Endodermal cell (in vitro differentiated cells): Measurements from ENCODE around the gene OR56A1. TPM values are rescaled to one million over a fixed set of nuclear protein-coding genes. Genes with fewer than 3 reads are reported as not detected.

Source experiments
- DNase-seq: peaks from one replicate; pipeline ENCODE4 v3.0.0-alpha.2; 2017
- H3K27ac ChIP-seq: 2 replicates; pipeline ENCODE4 v1.5.1; 2013; ENCODE audit warnings: mild to moderate bottlenecking, low read depth, low read length, moderate library complexity
- H3K27me3 ChIP-seq: 2 replicates; pipeline ENCODE4 v1.6.1; 2013; ENCODE audit warnings: mild to moderate bottlenecking, low read length, moderate library complexity; ENCODE audit not compliant: insufficient read depth, control insufficient read depth, poor library complexity, severe bottlenecking
- H3K36me3 ChIP-seq: 2 replicates; pipeline ENCODE4 v1.7.0; 2013; ENCODE audit warnings: mild to moderate bottlenecking, low read length, moderate library complexity; ENCODE audit not compliant: control insufficient read depth, insufficient read depth
- H3K4me1 ChIP-seq: one replicate; pipeline ENCODE4 v1.7.0; 2013; ENCODE audit warnings: low read length; ENCODE audit not compliant: control insufficient read depth, insufficient read depth
- H3K4me3 ChIP-seq: 2 replicates; pipeline ENCODE4 v1.5.1; 2013; ENCODE audit warnings: mild to moderate bottlenecking, low read length, moderate library complexity
- H3K9ac ChIP-seq: 2 replicates; pipeline ENCODE4 v1.6.1; 2013; ENCODE audit warnings: mild to moderate bottlenecking, low read length, moderate library complexity; ENCODE audit not compliant: poor library complexity, severe bottlenecking; ENCODE audit errors: extremely low read depth
- H3K9me3 ChIP-seq: 2 replicates; pipeline ENCODE4 v1.6.1; 2013; ENCODE audit warnings: mild to moderate bottlenecking, low read length, moderate library complexity; ENCODE audit not compliant: control insufficient read depth
- H3K27ac Mint-ChIP-seq: 2 replicates; pipeline ENCODE4 v1.8.0; 2020; ENCODE audit warnings: mixed read lengths
- H3K27me3 Mint-ChIP-seq: 2 replicates; pipeline ENCODE4 v1.8.0; 2021; ENCODE audit warnings: mild to moderate bottlenecking, mixed read lengths; ENCODE audit not compliant: insufficient read depth
- H3K36me3 Mint-ChIP-seq: 2 replicates; pipeline ENCODE4 v1.8.0; 2020; ENCODE audit warnings: low read depth, mixed read lengths
- H3K4me1 Mint-ChIP-seq: 2 replicates; pipeline ENCODE4 v1.8.0; 2020; ENCODE audit warnings: mixed read lengths
- H3K4me3 Mint-ChIP-seq: 2 replicates; pipeline ENCODE4 v1.8.0; 2020; ENCODE audit warnings: mild to moderate bottlenecking, moderate library complexity, mixed read lengths
- H3K9me3 Mint-ChIP-seq: 2 replicates; pipeline ENCODE4 v1.8.0; 2020; ENCODE audit warnings: mild to moderate bottlenecking, mixed read lengths
- WGBS, 2 experiments: methylation state at CpG; one replicate each; pipeline versions ENCODE4 v1.1.5 to v1.1.7; 2013; ENCODE audit warnings: missing lambda C conversion rate in 2 of 2, mixed read lengths in 1 of 2; ENCODE audit not compliant: insufficient coverage in 1 of 2, insufficient read length in 1 of 2; 5-methylcytosine and 5-hydroxymethylcytosine counted together
- total RNA-seq, 2 donors: library from RNA; stranded (reverse); fragmentation: NEBNext Ultra II Directional in 1 of 2; extraction: Animal tissue kit (Norgen Biotek cat#: 25700) in 1 of 2; gene quantifications; 2 replicates in 1 of 2; 3 replicates in 1 of 2; pipeline ENCODE4 v1.2.1, GENCODE V29; 2021
- TF ChIP-seq, protein P1 (sequence below): fragments of 200-600 bp; sonication (generic); conservative IDR thresholded peaks from 2 replicates; pipeline ENCODE4 v1.5.0; 2021; ENCODE audit warnings: antibody characterized with exemption, mild to moderate bottlenecking

The OR56A1 gene
- total RNA-seq, 2 donors from 2014 or later, result 0.15 to 0.31 TPM

DNA sequence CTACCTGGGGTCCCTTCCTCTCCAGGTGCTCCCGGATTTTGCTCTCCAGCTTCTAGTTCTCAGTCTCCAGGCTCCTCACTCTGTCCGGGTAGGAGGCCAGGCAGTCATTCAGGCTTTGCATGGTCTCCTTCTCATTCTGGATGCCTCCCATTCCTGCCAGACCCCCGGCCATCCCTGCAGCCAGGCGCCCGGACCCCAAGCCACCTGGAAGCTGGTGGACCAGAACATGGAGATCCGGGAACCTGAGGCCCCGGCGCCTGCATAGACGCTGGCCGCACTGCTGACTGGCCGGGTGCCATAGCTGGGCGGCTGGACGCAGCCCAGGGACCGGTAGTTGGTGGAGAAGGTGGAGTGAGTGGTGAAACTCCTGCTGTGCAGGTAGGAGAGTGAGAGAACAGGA lies 35.8 kb downstream of the OR56A1 start:
- Histone ChIP-seq H3K9me3 (no peaks in the 10 kb centered on the region), H3K27ac (no peak overlapping the region), H3K9ac (no peak overlapping the region), H3K4me1 (no peaks in the 10 kb centered on the region), H3K27me3 (peaks cover 16% of the 10 kb centered on the region), H3K36me3 (no peaks in the 10 kb centered on the region), H3K4me3 (no peak overlapping the region)
- Mint-ChIP-seq H3K4me1 (no peaks in the 10 kb centered on the region), H3K27me3 (peaks cover 17% of the 10 kb centered on the region), H3K27ac (no peak overlapping the region), H3K36me3 (no peaks in the 10 kb centered on the region), H3K4me3 (no peak overlapping the region), H3K9me3 (no peaks in the 10 kb centered on the region)
- TF ChIP-seq, protein P1, sequence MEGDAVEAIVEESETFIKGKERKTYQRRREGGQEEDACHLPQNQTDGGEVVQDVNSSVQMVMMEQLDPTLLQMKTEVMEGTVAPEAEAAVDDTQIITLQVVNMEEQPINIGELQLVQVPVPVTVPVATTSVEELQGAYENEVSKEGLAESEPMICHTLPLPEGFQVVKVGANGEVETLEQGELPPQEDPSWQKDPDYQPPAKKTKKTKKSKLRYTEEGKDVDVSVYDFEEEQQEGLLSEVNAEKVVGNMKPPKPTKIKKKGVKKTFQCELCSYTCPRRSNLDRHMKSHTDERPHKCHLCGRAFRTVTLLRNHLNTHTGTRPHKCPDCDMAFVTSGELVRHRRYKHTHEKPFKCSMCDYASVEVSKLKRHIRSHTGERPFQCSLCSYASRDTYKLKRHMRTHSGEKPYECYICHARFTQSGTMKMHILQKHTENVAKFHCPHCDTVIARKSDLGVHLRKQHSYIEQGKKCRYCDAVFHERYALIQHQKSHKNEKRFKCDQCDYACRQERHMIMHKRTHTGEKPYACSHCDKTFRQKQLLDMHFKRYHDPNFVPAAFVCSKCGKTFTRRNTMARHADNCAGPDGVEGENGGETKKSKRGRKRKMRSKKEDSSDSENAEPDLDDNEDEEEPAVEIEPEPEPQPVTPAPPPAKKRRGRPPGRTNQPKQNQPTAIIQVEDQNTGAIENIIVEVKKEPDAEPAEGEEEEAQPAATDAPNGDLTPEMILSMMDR, result no peak
- no peak for DNase-seq
- 90% methylated on average over 12 to 14 of the region's 14 CpGs for WGBS, 2 experiments

DNA sequence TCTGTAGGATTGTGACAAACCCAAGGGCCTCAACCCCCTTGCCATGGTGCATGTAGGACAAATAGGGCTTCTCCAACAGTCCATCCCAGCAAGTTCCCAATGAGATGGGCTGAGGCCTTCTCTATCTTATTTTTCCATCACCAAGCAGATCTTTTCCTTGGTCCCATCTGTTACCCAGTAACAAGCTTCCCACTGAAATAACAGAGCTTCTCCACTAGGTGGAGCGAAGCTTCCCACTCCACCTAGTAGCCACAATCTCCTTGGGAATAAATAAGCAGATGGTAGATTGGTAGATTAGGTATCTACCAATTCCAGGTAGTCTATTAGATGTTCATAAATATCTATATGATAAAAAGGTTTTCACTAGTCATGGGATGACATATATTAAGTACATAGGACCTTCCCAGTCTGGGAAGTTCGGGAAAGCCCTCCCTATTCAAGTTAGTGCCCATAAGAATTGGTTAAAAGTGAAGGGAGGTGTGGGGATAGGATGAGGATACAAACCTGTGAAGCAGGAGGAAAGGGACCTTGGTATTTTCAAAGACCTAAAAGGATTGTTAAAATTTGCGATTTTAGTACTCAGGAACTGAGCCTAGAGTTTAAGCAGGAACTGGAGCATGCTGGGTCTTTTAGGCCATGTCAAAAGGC lies 37.8 kb downstream of the OR56A1 start:
- Mint-ChIP-seq H3K9me3 (no peaks in the 10 kb centered on the region), H3K36me3 (no peaks in the 10 kb centered on the region), H3K4me3 (no peak overlapping the region), H3K27me3 (peaks cover 8% of the 10 kb centered on the region), H3K27ac (no peak overlapping the region), H3K4me1 (peaks cover 7% of the 10 kb centered on the region)
- Histone ChIP-seq H3K27me3 (peaks cover 14% of the 10 kb centered on the region), H3K27ac (no peak overlapping the region), H3K4me1 (peaks cover 4% of the 10 kb centered on the region), H3K4me3 (no peak overlapping the region), H3K36me3 (no peaks in the 10 kb centered on the region), H3K9me3 (no peaks in the 10 kb centered on the region), H3K9ac (no peak overlapping the region)
- 90 to 100% methylated on average over 1 to 2 of the region's 3 CpGs for WGBS, 2 experiments
- TF ChIP-seq, protein P1, result peak; percentile 86
- DNase-seq, result no peak

DNA sequence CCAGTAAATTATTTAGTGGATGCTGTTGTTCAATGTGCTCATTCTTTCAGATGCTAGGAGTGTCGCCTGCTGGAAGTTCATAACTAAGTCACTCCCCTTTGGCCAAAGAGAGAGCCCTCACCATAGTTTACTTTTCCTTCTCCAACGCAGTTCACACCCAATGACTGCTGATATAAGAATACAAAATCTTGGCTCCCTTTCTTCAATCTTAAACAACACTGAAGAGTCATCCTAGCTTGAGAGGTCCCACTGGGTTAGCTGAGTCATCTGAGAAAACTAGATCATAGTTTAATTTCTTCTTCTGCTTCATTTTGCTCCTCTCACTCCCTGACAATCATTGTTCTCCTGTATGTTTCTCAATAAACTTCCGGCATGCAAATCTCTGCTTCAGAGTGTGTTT lies 38.4 kb downstream of the OR56A1 start:
- no peak overlapping the region for H3K4me3 Mint-ChIP-seq
- no peak overlapping the region for H3K9ac ChIP-seq
- H3K36me3 Mint-ChIP-seq, result no peaks in the 10 kb centered on the region
- 87 to 92% methylated on average over 3 of the region's 3 CpGs for WGBS, 2 experiments
- H3K4me3 ChIP-seq, result no peak overlapping the region
- no peaks in the 10 kb centered on the region for H3K9me3 Mint-ChIP-seq
- no peak for DNase-seq
- H3K4me1 ChIP-seq, result peaks cover 4% of the 10 kb centered on the region
- no peak overlapping the region for H3K27ac ChIP-seq
- peaks cover 6% of the 10 kb centered on the region for H3K27me3 Mint-ChIP-seq
- H3K36me3 ChIP-seq, result no peaks in the 10 kb centered on the region
- TF ChIP-seq, protein P1, result no peak
- H3K27ac Mint-ChIP-seq, result no peak overlapping the region
- H3K4me1 Mint-ChIP-seq, result peaks cover 7% of the 10 kb centered on the region
- no peaks in the 10 kb centered on the region for H3K9me3 ChIP-seq
- peaks cover 12% of the 10 kb centered on the region for H3K27me3 ChIP-seq
